ENCODE data around the gene TBC1D30. TPM values are rescaled to one million over a fixed set of nuclear protein-coding genes. Genes with fewer than 3 reads are reported as not detected.

TBC1D30 gene
- total and polyA plus RNA-seq, 7 donors = 0.36 to 4.3 (median 2.3) TPM

- intact Hi-C loops (cut with DNase I) = no loop called here
- Histone ChIP-seq H3K9me3 (no peaks in the 10 kb centered on the region), H3K4me1 (no peaks in the 10 kb centered on the region), H3K27ac (no peak overlapping the region), H3K4me3 (no peak overlapping the region), H3K36me3 (no peaks in the 10 kb centered on the region), H3K27me3 (no peaks in the 10 kb centered on the region)
- WGBS, 2 donors = 12 to 52% methylated on average over 5 of the region's 5 CpGs
- no peak for TF ChIP-seq POLR2AphosphoS5 (IDR thresholded peaks at IDR 0.05)
- no peak for TF ChIP-seq POLR2A (IDR thresholded peaks at IDR 0.05)
- no peak for TF ChIP-seq CTCF (IDR thresholded peaks at IDR 0.05)
- TF ChIP-seq EP300 (IDR thresholded peaks at IDR 0.05) = no peak
- no peak for DNase-seq
Observed at GRCh38 chr12:64864319-64864718, 39.9 kb downstream of the TBC1D30 start.

GRCh38 chr12:64875186-64875585 is 50.7 kb downstream of the TBC1D30 start:
- Histone ChIP-seq H3K27ac (no peak overlapping the region), H3K9me3 (no peaks in the 10 kb centered on the region), H3K4me3 (no peak overlapping the region), H3K36me3 (no peaks in the 10 kb centered on the region), H3K4me1 (no peaks in the 10 kb centered on the region), H3K27me3 (no peaks in the 10 kb centered on the region)
- 92 to 95% methylated on average over 17 of the region's 17 CpGs for WGBS, 2 donors
- intact Hi-C loops (cut with DNase I) = no loop called here
- no peak for DNase-seq
- TF ChIP-seq CTCF (IDR thresholded peaks at IDR 0.05) (no peak), POLR2AphosphoS5 (IDR thresholded peaks at IDR 0.05) (no peak), POLR2A (IDR thresholded peaks at IDR 0.05) (no peak), EP300 (IDR thresholded peaks at IDR 0.05) (no peak)

- DNase-seq = no peak
- Histone ChIP-seq H3K27me3 (no peaks in the 10 kb centered on the region), H3K4me3 (no peak overlapping the region), H3K27ac (no peak overlapping the region), H3K36me3 (no peaks in the 10 kb centered on the region), H3K4me1 (no peaks in the 10 kb centered on the region), H3K9me3 (no peaks in the 10 kb centered on the region)
- WGBS, 2 donors = 92 to 94% methylated on average over 12 of the region's 12 CpGs
- TF ChIP-seq POLR2A (IDR thresholded peaks at IDR 0.05) = no peak
- TF ChIP-seq CTCF (IDR thresholded peaks at IDR 0.05) = no peak
- no peak for TF ChIP-seq EP300 (IDR thresholded peaks at IDR 0.05)
- TF ChIP-seq POLR2AphosphoS5 (IDR thresholded peaks at IDR 0.05) = no peak
- intact Hi-C loops (cut with DNase I) = no loop called here
Observed at GRCh38 chr12:64876388-64877071, 52.1 kb downstream of the TBC1D30 start.

GRCh38 chr12:64877363-64878004 is 53.0 kb downstream of the TBC1D30 start:
- Histone ChIP-seq H3K4me1 (no peaks in the 10 kb centered on the region), H3K4me3 (no peak overlapping the region), H3K27ac (no peak overlapping the region), H3K27me3 (no peaks in the 10 kb centered on the region), H3K36me3 (no peaks in the 10 kb centered on the region), H3K9me3 (no peaks in the 10 kb centered on the region)
- no peak for DNase-seq
- no peak for TF ChIP-seq POLR2AphosphoS5 (IDR thresholded peaks at IDR 0.05)
- no peak for TF ChIP-seq EP300 (IDR thresholded peaks at IDR 0.05)
- no peak for TF ChIP-seq CTCF (IDR thresholded peaks at IDR 0.05)
- no peak for TF ChIP-seq POLR2A (IDR thresholded peaks at IDR 0.05)
- WGBS, 2 donors = 65 to 92% methylated on average over 3 of the region's 3 CpGs
- intact Hi-C loops (cut with DNase I) = no loop called here
